SKM-1 (cell line): ENCODE measurements around the gene ANAPC10.
A peak's percentile ranks its signal among the peaks of the same experiment; 100 is the strongest.

Experiments used
- DNase-seq: peaks from one replicate; lab custom pipeline; 2025; ENCODE audit not compliant: unreplicated experiment; lab: John Stamatoyannopoulos, UW

ANAPC10 gene

DNA sequence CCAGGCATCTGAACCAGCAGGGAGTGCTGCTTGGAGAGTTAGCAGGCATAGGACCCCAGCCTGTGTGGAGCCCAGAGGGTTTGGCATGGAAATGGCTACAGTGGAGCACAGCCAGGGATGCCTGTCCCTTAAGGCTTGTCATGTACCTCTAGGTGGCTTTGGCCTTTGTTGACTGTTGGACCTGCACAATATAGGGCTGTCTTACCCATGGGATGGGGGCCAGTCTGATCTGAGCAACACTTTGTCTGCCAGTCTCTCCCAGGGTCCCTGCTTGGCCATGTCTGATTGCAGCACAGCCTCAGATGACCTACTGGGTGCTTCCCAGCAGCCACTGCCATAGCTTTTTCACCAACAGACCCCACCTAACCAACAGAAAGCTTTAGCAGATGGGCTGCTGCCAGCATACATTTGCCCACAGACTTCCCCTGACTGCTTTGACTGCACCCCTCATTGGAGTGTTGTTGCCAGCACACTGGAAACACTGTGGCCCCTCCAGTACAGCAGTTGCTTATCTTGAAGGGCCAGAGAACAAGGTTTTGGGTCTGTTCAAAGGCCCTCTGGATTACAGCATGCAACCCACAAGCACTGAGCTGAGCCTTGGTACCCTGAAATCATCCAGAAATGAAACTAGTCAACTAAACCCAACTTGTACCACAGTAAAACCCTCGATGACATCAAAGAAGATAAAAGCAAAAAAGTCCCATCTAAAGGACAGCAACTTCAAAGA, 22.1 kb downstream of the ANAPC10 start:
- no peak for DNase-seq

- DNase-seq, result no peak
Observed at GRCh38 chr4:145071560-145071959, 26.4 kb downstream of the ANAPC10 start.

- no peak for DNase-seq
Observed at GRCh38 chr4:145069361-145069760, 28.6 kb downstream of the ANAPC10 start.

GRCh38 chr4:145066063-145066501, 31.9 kb downstream of the ANAPC10 start:
- DNase-seq, result no peak

DNA sequence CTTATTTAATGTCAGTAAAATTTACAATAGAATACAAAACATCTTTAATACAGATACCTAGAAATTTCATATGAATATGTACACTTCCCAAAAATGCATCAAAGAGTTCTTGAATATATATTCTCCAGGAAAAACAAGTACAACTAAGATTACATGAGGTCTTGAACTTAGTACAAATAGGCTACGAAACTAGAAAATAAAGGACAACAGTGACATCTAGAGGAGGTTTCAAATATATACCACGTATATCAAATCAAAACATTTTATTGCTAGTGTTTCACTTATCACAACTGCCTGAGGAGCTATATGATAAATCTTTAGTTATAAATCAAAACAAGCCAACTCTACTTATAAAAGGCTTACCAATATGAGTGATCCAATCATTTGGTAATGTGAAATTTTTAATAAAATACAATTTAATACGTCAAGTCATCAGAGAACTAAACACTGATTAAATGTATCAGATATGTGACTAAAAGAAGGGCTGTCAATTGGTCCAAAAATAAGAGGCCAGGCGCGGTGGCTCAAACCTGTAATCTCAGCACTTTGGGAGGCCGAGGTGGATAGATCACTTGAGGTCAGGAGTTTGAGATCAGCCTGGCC, 36.6 kb downstream of the ANAPC10 start:
- DNase-seq, result peak; percentile 10

GRCh38 chr4:145058256-145058655, 39.7 kb downstream of the ANAPC10 start:
- DNase-seq, result no peak

DNA sequence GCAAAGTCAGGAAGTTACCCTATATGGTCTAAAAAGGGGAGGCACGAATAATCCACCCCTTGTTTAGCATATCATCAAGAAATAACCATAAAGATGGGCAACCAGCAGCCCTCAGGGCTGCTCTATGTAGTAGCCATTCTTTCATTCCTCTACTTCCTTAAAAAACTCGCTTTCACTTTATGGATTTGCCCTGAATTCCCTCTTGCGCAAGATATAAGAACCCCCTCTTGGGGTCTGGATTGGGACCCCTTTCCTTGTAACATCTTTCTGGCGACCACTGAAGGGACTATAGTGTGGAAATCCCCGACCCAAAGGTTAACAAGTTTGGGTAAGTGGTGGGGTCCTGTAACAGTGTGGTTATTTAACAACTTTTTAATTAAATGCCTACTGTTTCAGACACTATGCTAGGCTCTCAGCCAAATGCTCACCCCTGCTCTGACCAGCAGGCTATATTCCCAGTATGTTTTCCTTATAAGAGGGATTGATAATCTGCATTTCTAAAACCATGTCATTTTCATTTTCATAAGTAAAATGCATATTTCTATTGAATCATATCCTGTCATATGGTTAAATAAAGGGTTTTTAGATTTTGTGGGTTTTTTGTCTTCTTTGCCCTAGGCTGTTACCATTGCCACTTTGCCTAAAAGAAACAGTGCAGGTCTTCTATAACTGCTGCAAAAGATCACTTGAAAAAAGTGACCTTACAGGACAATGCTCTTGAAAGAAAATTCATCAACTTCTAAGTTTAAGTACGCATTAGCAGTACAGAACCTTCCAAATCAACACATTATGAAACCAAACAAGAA, 41.5 kb downstream of the ANAPC10 start:
- no peak for DNase-seq

- no peak for DNase-seq
Observed at GRCh38 chr4:145055533-145056257, 42.3 kb downstream of the ANAPC10 start.

DNA sequence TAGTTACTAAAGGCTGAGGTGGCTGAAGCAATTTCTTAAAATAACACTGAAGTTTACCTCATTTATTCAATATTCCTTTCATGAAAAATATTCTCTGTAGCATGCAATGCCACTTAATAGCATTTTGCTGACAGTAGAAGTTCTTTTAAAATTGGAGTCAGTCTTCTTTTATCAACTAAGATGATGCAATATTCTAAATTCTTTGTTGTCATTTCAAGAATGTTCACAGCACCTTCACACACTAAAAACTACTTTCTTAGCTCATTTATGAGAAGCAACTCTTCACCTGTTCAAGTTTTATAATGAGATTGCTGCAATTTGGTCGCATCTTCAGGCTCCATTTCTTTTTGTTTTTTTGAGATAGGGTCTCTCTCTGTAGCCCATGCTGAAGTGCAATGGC, 48.8 kb downstream of the ANAPC10 start:
- DNase-seq, result no peak

DNA sequence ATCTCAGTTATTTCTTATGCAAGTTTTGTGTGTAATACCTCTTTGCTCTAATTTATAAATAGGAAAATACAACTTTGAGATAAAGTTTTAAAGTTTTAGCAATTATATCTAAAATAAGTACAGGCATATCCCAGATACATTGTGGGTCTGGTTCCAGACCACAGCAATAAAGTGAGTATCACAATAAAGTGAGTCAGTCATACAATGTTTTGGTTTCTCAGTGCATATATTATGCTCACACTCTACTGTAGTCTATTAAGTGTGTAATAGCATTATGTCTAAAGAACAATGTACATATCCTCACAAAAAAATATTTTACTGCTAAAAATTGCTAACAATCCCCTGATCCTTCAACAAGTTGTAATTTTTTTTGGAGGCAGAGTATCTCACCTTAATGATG, 49.2 kb downstream of the ANAPC10 start:
- no peak for DNase-seq

DNA sequence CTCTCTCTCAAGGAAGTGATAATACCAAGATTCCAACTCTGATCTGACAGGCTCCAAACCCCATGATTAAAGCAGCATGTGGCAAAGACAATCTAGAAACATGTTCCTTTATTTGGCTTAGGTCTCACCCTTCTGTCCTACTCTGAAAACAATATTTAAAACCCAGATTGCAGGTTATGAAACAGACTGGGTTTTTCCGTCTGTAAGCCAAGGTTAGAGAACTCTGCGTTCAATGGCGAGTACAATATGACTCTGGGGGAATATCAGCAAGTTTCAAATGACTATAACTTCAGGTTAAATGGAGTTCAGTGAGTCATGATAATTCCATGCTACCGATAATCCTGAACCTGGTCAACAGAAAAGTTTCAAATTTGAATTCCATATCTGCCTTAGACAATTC, 50.8 kb downstream of the ANAPC10 start:
- no peak for DNase-seq

GRCh38 chr4:145045180-145045579, 52.8 kb downstream of the ANAPC10 start:
- DNase-seq, result no peak

DNA sequence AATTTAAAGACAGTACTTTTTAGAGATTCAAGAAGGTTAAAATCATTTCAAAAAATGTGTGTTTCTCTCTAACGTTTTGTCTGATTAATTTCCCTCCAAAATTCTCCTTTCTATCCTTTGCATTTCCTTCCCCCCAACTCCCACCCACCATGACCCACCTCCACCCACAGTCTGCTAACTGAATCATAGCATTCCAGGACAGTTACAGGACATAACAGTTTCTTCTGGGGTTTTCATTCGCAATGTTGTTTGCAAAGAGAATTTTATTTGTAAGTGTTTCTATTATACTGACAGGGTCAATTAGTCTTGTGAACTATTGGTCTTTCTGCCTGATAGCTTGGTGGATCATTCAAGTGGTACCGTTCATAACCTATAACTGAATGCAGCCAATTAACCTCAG, 53.7 kb downstream of the ANAPC10 start:
- no peak for DNase-seq

- no peak for DNase-seq
Observed at GRCh38 chr4:145043306-145043705, 54.7 kb downstream of the ANAPC10 start.

- DNase-seq, result no peak
Observed at GRCh38 chr4:145042601-145043285, 55.3 kb downstream of the ANAPC10 start.

DNA sequence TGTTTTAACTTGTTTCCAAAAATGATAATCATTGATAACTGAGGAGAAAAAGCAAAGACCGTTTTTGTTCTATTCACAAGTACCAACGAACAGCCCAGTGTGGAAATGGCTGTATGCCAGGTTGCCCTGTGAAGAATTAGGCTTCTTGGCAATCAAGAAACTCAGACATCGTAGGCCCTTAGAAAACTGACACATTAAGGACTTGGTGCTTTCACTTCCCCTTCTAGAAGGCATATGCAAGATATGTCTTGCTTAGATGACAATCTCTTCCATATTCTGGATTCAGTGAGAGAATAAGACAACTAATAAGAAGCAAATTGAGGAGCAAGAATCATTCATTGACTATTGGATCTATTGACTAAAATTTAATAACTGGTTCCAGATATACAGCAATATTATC, 56.6 kb downstream of the ANAPC10 start:
- peak; percentile 6 for DNase-seq

DNA sequence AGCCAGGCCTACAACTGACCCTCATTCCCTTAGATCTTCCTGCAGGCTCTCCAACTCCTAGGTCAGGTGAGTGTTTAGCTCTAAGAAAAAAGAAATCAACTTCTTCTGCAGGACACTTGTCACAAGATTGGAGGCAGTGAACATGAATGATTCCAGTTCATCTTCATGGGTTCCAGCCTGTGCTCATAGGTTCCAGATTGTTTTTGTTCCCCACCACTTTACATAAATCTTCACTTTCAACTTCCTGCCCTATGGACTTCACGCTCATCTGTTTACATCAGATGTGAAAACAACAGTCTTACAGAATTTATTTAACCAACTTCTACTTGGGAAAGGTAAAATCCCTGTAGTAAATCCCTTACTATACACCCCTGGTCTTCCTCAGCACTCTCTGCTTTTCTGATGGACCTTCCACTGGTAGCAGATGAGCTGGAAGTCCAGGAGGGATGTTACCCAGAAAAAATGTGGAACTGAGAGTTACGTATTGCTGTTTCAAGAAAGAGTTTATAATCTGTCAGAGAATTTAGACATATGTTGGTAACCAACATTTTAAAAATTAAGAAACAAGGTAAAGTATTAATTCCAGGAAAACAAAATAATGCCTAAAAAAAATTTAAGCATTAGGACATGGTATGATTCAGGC, 62.4 kb downstream of the ANAPC10 start:
- DNase-seq, result no peak

DNA sequence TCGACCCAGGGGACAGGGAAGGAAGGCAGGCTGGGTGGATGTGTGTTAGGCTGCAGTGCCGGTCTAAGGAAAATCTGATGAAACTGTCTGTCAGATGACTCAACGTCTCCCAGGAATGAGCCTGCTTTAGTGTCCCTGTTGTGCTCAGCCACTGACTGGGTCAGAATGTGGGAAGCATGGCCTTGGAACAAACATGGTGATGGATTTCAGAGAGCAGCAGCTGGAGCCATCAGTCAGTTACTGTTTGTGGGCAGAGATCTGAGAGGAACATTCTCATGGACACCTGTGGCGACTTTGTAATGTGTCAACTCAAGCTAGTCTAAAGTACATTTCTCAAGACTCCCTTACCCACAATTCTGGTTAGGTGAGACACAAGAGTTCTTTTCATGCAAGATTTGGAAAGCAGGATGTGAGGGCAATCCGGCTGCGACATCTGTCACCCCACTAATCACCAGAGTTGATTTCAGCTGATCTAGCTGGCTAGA, 63.2 kb downstream of the ANAPC10 start:
- no peak for DNase-seq

- DNase-seq, result no peak
Observed at GRCh38 chr4:145019346-145019745, 78.7 kb downstream of the ANAPC10 start.

GRCh38 chr4:145014365-145014764, 83.6 kb downstream of the ANAPC10 start:
- DNase-seq, result no peak
